Neuronal stem cell (in vitro differentiated cells): ENCODE data around the gene MFRP.

Experiments used
- DNase-seq: peaks from one replicate; pipeline ENCODE4 v3.0.0-alpha.2; 2013; ENCODE audit warnings: low spot score
- H2AFZ ChIP-seq: one replicate; pipeline ENCODE4 v1.6.1; 2013; ENCODE audit warnings: mild to moderate bottlenecking, low read length, inconsistent platforms
- H2AK5ac ChIP-seq: 2 replicates; pipeline ENCODE4 v1.6.1; 2013; ENCODE audit warnings: low read depth, mild to moderate bottlenecking, inconsistent platforms, low read length, moderate library complexity, mixed read lengths
- H2BK120ac ChIP-seq: 2 replicates; pipeline ENCODE4 v1.6.1; 2013; ENCODE audit warnings: low read depth, mild to moderate bottlenecking, inconsistent platforms, low read length, moderate library complexity, mixed read lengths
- H2BK12ac ChIP-seq: one replicate; pipeline ENCODE4 v1.6.1; 2013; ENCODE audit warnings: low read length, inconsistent platforms
- H2BK15ac ChIP-seq: 2 replicates; pipeline ENCODE4 v1.6.1; 2013; ENCODE audit warnings: mild to moderate bottlenecking, low read length, inconsistent platforms, mixed read lengths
- H2BK5ac ChIP-seq: one replicate; pipeline ENCODE4 v1.6.1; 2013; ENCODE audit warnings: inconsistent platforms, mild to moderate bottlenecking, low read length, moderate library complexity
- H3K14ac ChIP-seq: one replicate; pipeline ENCODE4 v1.6.1; 2013; ENCODE audit warnings: low read length, inconsistent platforms
- H3K18ac ChIP-seq: 2 replicates; pipeline ENCODE4 v1.6.1; 2013; ENCODE audit warnings: low read length, inconsistent platforms
- H3K23ac ChIP-seq: 2 replicates; pipeline ENCODE4 v1.6.1; 2013; ENCODE audit warnings: low read depth, mild to moderate bottlenecking, mixed read lengths, low read length, inconsistent platforms; ENCODE audit not compliant: poor library complexity
- H3K27ac ChIP-seq: replicated peaks from 3 replicates; pipeline ENCODE4 v1.5.1; 2013; ENCODE audit warnings: low read length, inconsistent platforms
- H3K27me3 ChIP-seq, 3 experiments: 2 replicates each; pipeline ENCODE4 v1.6.1; 2013; ENCODE audit warnings: low read length in 3 of 3, mild to moderate bottlenecking in 2 of 3, inconsistent platforms in 1 of 3, low read depth in 1 of 3, mixed read lengths in 1 of 3, moderate library complexity in 1 of 3; ENCODE audit not compliant: control insufficient read depth in 3 of 3, insufficient read depth in 3 of 3
- H3K36me3 ChIP-seq, 2 donors: replicated peaks in 1 of 2; 2 replicates each; pipeline ENCODE4 v1.6.1; 2013; ENCODE audit warnings: low read length in 2 of 2; ENCODE audit not compliant: control insufficient read depth in 2 of 2, insufficient read depth in 2 of 2
- H3K4ac ChIP-seq: 2 replicates; pipeline ENCODE4 v1.6.1; 2013; ENCODE audit warnings: inconsistent platforms, mild to moderate bottlenecking, low read length, moderate library complexity
- H3K4me1 ChIP-seq, 2 donors: 1 replicate in 1 of 2; 2 replicates in 1 of 2; pipeline ENCODE4 v1.6.1; 2013; ENCODE audit warnings: low read length in 2 of 2, low read depth in 1 of 2; ENCODE audit not compliant: control insufficient read depth in 2 of 2, insufficient read depth in 1 of 2
- H3K4me2 ChIP-seq: one replicate; pipeline ENCODE4 v1.6.1; 2013; ENCODE audit warnings: mild to moderate bottlenecking, low read length, inconsistent platforms; ENCODE audit not compliant: insufficient read depth, poor library complexity, severe bottlenecking
- H3K4me3 ChIP-seq, 2 donors: 2 replicates each; pipeline ENCODE4 v1.5.1; 2013; ENCODE audit warnings: low read length in 2 of 2, mild to moderate bottlenecking in 2 of 2, inconsistent platforms in 1 of 2, moderate library complexity in 1 of 2
- H3K79me1 ChIP-seq: one replicate; pipeline ENCODE4 v1.6.1; 2013; ENCODE audit warnings: low read depth, mild to moderate bottlenecking, inconsistent platforms, low read length, moderate library complexity
- H3K9ac ChIP-seq: one replicate; pipeline ENCODE4 v1.6.1; 2013; ENCODE audit warnings: mild to moderate bottlenecking, low read depth, low read length, inconsistent platforms; ENCODE audit not compliant: poor library complexity
- H3K9me3 ChIP-seq, 2 donors: replicated peaks in 1 of 2; 2 replicates each; pipeline versions ENCODE3 to v1.6.1; 2013; ENCODE audit warnings: low read length in 2 of 2, mild to moderate bottlenecking in 2 of 2, inconsistent platforms in 1 of 2, low read depth in 1 of 2, mixed read lengths in 1 of 2, moderate library complexity in 1 of 2; ENCODE audit not compliant: control insufficient read depth in 2 of 2, insufficient read depth in 1 of 2
- H4K8ac ChIP-seq: one replicate; pipeline ENCODE4 v1.6.1; 2013; ENCODE audit warnings: low read depth, mild to moderate bottlenecking, inconsistent platforms, low read length, moderate library complexity
- H4K91ac ChIP-seq: one replicate; pipeline ENCODE4 v1.6.1; 2013; ENCODE audit warnings: low read length, low read depth, mild to moderate bottlenecking, inconsistent platforms; ENCODE audit not compliant: poor library complexity
- WGBS, 2 donors: extraction: QIAGEN DNeasy Blood & Tissue Kit; methylation state at CpG; one replicate each; pipeline ENCODE4 v1.1.7; 2013; ENCODE audit warnings: missing lambda C conversion rate in 2 of 2, mixed read lengths in 1 of 2; ENCODE audit not compliant: insufficient read length in 2 of 2, insufficient replicate concordance in 1 of 2; ENCODE audit errors: extremely low coverage in 2 of 2; 5-methylcytosine and 5-hydroxymethylcytosine counted together

MFRP gene

GRCh38 chr11:119319136-119319699 is 27.3 kb downstream of the MFRP start:
- H4K8ac ChIP-seq = no peak overlapping the region
- peak overlapping the region; percentile 51 for H3K27ac ChIP-seq
- no CpG with 5 or more reads among the region's 8 CpGs for WGBS, 2 donors

GRCh38 chr11:119318240-119319135 is 28.0 kb downstream of the MFRP start:
- peak overlapping the region; percentile 81 for H2AFZ ChIP-seq
- peaks cover 6 to 37% (median 15%) of the 10 kb centered on the region in 3 experiments for H3K27me3 ChIP-seq
- H3K14ac ChIP-seq = no peak overlapping the region
- H3K9ac ChIP-seq = peak overlapping the region; percentile 31
- H3K4ac ChIP-seq = no peak overlapping the region
- peaks cover 46 to 49% of the 10 kb centered on the region in 2 donors for H3K4me1 ChIP-seq
- H2AK5ac ChIP-seq = peak overlapping the region; percentile 47
- H2BK15ac ChIP-seq = peak overlapping the region; percentile 76
- peak overlapping the region; percentile 51 for H3K27ac ChIP-seq
- no peaks in the 10 kb centered on the region for H3K79me1 ChIP-seq
- no peaks in the 10 kb centered on the region for H3K9me3 ChIP-seq
- peak overlapping the region; percentile 53 for H2BK12ac ChIP-seq
- H3K18ac ChIP-seq = peak overlapping the region; percentile 91
- no peak overlapping the region for H4K8ac ChIP-seq
- H3K4me2 ChIP-seq = no peak overlapping the region
- no peak overlapping the region for H3K23ac ChIP-seq
- H3K36me3 ChIP-seq = no peaks in the 10 kb centered on the region
- no peak for DNase-seq
- H2BK5ac ChIP-seq = peak overlapping the region; percentile 62
- peak overlapping the region; percentile 40 for H2BK120ac ChIP-seq
- no peak overlapping the region for H3K4me3 ChIP-seq
- no CpG with 5 or more reads among the region's 22 CpGs for WGBS, 2 donors
- H4K91ac ChIP-seq = peak overlapping the region; percentile 25

More at GRCh38 chr11:119319136-119319699, 27.3 kb downstream of the MFRP start:
- Histone ChIP-seq H3K27me3 (peaks cover 6 to 37% (median 15%) of the 10 kb centered on the region in 3 experiments), H3K18ac (peak overlapping the region; percentile 91), H2AK5ac (peak overlapping the region; percentile 47), H2BK12ac (peak overlapping the region; percentile 53), H3K79me1 (no peaks in the 10 kb centered on the region), H3K4me2 (no peak overlapping the region), H2BK5ac (peak overlapping the region; percentile 62), H3K4me3 (no peak overlapping the region), H3K4ac (no peak overlapping the region), H4K91ac (peak overlapping the region; percentile 25), H3K9me3 (no peaks in the 10 kb centered on the region), H3K14ac (no peak overlapping the region), H3K36me3 (no peaks in the 10 kb centered on the region), H2BK15ac (peak overlapping the region; percentile 76), H3K23ac (no peak overlapping the region), H2AFZ (peak overlapping the region; percentile 90), H3K9ac (peak overlapping the region; percentile 31), H2BK120ac (peak overlapping the region; percentile 40), H3K4me1 (peaks cover 46 to 49% of the 10 kb centered on the region in 2 donors)
- DNase-seq = no peak

DNA sequence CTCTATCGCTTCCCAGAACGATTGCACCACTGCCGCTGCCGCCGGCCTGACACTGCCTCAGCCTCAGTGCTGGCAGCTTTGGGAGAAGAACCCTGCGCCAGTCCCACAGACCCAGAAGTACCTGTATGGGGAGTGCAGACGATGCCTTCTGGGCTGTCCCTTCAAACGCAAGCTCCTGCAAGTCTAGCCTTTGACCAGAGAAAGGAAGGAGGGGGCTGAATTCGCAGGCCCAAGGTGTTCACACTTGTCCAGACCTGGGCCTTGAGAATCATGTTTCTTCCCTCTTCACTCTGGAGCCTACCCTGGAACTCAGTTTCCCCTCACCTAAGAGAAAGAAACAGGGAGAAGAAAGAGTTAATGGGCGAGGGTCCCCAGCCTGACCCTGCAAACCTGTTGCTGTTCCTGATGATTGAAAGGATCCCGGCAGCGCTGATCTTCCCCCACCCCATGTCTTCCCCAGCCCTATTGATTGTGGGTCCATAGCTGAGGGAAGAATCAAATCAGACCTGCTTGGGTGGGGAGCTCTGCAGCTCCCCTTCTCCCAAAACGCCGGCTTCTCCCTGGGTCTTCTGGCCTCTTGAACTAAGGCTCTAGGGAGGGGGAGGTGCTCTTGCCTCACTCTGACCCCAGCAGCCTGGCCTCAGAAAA is 28.8 kb downstream of the MFRP start:
- H3K27ac ChIP-seq = no peak overlapping the region
- peak overlapping the region; percentile 66 for H3K14ac ChIP-seq
- WGBS, 2 donors = no CpG with 5 or more reads among the region's 14 CpGs

More for the DNA sequence above, 28.8 kb downstream of the MFRP start:
- H4K8ac ChIP-seq = no peak overlapping the region
- H3K4me3 ChIP-seq = peak overlapping the region in 1 of 2 donors; percentile 57
- H2BK15ac ChIP-seq = peak overlapping the region; percentile 34
- H3K36me3 ChIP-seq = peaks cover 0 to 2% of the 10 kb centered on the region in 2 donors
- no peaks in the 10 kb centered on the region for H3K79me1 ChIP-seq
- peak overlapping the region; percentile 33 for H2BK12ac ChIP-seq
- no peaks in the 10 kb centered on the region for H3K9me3 ChIP-seq
- peak overlapping the region; percentile 77 for H2BK120ac ChIP-seq
- peak overlapping the region; percentile 51 for H3K23ac ChIP-seq
- H3K4ac ChIP-seq = peak overlapping the region; percentile 19
- H4K91ac ChIP-seq = no peak overlapping the region
- H3K4me1 ChIP-seq = peaks cover 46 to 49% of the 10 kb centered on the region in 2 donors
- no peak for DNase-seq
- H3K9ac ChIP-seq = peak overlapping the region; percentile 87
- no peak overlapping the region for H2BK5ac ChIP-seq
- H3K27me3 ChIP-seq = peaks cover 6 to 37% (median 15%) of the 10 kb centered on the region in 3 experiments
- H3K18ac ChIP-seq = peak overlapping the region; percentile 91
- peak overlapping the region; percentile 51 for H3K4me2 ChIP-seq
- peak overlapping the region; percentile 76 for H2AK5ac ChIP-seq
- peak overlapping the region; percentile 81 for H2AFZ ChIP-seq
